D721Med (cell line): Measurements from ENCODE around the gene PRPS2.

Experiments
- DNase-seq: peaks from one replicate; pipeline ENCODE4 v3.0.0; 2011; ENCODE audit warnings: low spot score; ENCODE audit not compliant: insufficient read length
- FAIRE-seq: peaks from 2 replicates; lab custom pipeline; 2011; peaks lifted over from hg19 to GRCh38; lab: Jason Lieb, UNC
- TF ChIP-seq, protein P1 (sequence below): IDR thresholded peaks from 2 replicates; pipeline ENCODE4 v1.5.1; 2012; ENCODE audit warnings: mild to moderate bottlenecking, control low read depth; ENCODE audit not compliant: insufficient read depth; ENCODE audit errors: missing control alignments

The PRPS2 gene

GRCh38 chrX:12825801-12826200 lies 34.6 kb downstream of the PRPS2 start:
- FAIRE-seq (no peak), DNase-seq (no peak)
- TF ChIP-seq, protein P1, sequence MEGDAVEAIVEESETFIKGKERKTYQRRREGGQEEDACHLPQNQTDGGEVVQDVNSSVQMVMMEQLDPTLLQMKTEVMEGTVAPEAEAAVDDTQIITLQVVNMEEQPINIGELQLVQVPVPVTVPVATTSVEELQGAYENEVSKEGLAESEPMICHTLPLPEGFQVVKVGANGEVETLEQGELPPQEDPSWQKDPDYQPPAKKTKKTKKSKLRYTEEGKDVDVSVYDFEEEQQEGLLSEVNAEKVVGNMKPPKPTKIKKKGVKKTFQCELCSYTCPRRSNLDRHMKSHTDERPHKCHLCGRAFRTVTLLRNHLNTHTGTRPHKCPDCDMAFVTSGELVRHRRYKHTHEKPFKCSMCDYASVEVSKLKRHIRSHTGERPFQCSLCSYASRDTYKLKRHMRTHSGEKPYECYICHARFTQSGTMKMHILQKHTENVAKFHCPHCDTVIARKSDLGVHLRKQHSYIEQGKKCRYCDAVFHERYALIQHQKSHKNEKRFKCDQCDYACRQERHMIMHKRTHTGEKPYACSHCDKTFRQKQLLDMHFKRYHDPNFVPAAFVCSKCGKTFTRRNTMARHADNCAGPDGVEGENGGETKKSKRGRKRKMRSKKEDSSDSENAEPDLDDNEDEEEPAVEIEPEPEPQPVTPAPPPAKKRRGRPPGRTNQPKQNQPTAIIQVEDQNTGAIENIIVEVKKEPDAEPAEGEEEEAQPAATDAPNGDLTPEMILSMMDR: no peak

- no peak for DNase-seq
- FAIRE-seq: no peak
- TF ChIP-seq, protein P1: no peak
Measured at GRCh38 chrX:12843061-12843667, 52.0 kb downstream of the PRPS2 start.

DNA sequence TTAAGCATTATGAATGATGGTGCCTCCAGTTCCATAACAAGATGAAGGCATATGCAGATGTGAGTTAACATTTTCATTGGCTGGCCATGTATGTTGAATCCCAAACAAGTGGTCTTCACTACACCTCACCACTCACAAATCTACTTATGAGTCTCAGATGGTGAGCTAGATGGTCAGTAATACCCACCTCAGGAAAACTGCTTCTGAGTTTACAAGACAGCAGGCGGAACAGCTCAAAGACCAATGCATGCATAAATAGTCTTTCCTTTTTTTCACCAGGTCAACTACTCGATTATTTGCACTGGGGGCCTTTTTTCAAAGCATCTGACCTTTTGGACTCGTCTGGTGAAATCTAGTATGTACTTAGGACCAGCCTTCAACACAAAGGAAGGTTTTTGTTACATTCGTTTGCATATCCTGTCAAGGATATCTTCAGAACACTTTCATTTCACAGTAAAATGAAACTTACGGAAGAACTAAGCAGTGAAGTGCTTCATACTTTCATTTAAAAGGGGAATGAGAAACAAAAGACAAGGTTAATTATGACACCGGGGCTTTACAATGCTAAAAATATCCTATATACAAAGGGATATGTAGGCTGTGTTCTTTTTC lies 52.6 kb downstream of the PRPS2 start:
- DNase-seq (no peak), FAIRE-seq (no peak)

DNA sequence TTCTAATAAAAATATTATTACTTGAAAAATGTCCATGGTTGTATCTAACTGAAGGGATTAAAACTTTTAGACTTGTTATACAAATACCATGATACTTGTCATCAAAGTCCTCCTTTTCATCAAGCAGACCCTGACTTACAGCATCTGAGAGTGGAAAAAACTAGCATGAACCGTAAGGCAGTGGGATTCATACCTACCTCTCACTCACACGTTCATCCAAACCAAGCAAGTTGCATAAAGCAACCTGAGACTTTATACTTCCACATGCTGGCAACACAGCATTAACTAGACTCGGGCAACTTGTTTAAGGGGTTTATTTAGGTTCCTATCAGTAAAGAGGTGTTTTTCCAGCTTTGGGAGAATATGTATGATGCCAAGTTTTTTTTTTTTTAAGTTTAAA lies 53.1 kb downstream of the PRPS2 start:
- TF ChIP-seq, protein P1: no peak
- DNase-seq: no peak
- no peak for FAIRE-seq

More for the DNA sequence above, 52.6 kb downstream of the PRPS2 start:
- TF ChIP-seq, protein P1: no peak

DNA sequence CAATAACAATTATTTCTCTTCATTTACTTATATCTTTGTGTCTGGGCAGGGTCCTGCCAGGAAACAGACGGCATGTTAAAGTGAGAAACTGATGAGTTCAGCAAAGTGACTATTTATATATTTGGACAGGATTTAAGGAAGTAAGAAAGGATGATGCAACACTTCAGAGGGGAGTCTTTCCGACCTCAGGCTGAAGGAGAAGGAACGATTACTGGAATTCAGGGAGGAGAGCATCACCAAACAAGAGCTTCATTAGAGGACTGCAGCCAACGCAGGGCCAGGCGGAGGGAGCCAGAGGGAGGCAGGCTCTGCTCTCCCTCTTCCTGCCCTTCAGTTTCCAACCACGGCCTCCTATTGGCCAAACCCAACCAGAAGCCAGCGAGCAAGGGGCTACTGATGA lies 74.1 kb downstream of the PRPS2 start:
- TF ChIP-seq, protein P1: no peak
- DNase-seq (no peak), FAIRE-seq (no peak)

- no peak for DNase-seq
- no peak for FAIRE-seq
- TF ChIP-seq, protein P1: no peak
Measured at GRCh38 chrX:12866451-12867377, 75.5 kb downstream of the PRPS2 start, which contains the start of gene TLR7. TSS of gene TLR7 (plus strand) at chrX:12867072. CDS start at chrX:12867579, 507 bp downstream.
